Neural progenitor cell (in vitro differentiated cells): Measurements from ENCODE around the gene DLK1. TPM values are rescaled to one million over a fixed set of nuclear protein-coding genes. Genes with fewer than 3 reads are reported as not detected.

ENCODE experiments used
- DNase-seq: peaks from one replicate; pipeline ENCODE4 v3.0.0-alpha.2; 2016; ENCODE audit warnings: low spot score
- H2AFZ ChIP-seq: fragments of 200-600 bp; sonication (generic); replicated peaks from 2 replicates; pipeline ENCODE4 v1.6.1; 2016; ENCODE audit warnings: antibody characterized with exemption
- H3F3A ChIP-seq: fragments of 200-600 bp; sonication (generic); 2 replicates; pipeline ENCODE4 v1.6.1; 2016; ENCODE audit warnings: antibody characterized with exemption, low read depth
- H3K27ac ChIP-seq: fragments of 200-600 bp; sonication (generic); 2 replicates; pipeline ENCODE4 v1.5.1; 2016; ENCODE audit warnings: mild to moderate bottlenecking
- H3K27me3 ChIP-seq: fragments of 200-600 bp; sonication (generic); 2 replicates; pipeline ENCODE4 v1.6.1; 2016; ENCODE audit warnings: mild to moderate bottlenecking, moderate library complexity
- H3K36me3 ChIP-seq: fragments of 200-600 bp; sonication (generic); 2 replicates; pipeline ENCODE4 v1.5.1; 2016
- H3K4me1 ChIP-seq: fragments of 200-600 bp; sonication (generic); 2 replicates; pipeline ENCODE4 v1.6.1; 2016; ENCODE audit warnings: mixed run types
- H3K4me2 ChIP-seq: fragments of 200-600 bp; sonication (generic); 2 replicates; pipeline ENCODE4 v1.6.1; 2016
- H3K4me3 ChIP-seq: fragments of 200-600 bp; sonication (generic); 2 replicates; pipeline ENCODE4 v1.5.1; 2016
- H3K79me2 ChIP-seq: fragments of 200-600 bp; sonication (generic); 2 replicates; pipeline ENCODE4 v1.6.1; 2016; ENCODE audit warnings: low read depth
- H3K9ac ChIP-seq: fragments of 200-600 bp; sonication (generic); 2 replicates; pipeline ENCODE4 v1.6.1; 2016
- H3K9me3 ChIP-seq: fragments of 200-600 bp; sonication (generic); 2 replicates; pipeline ENCODE4 v1.5.1; 2016; ENCODE audit warnings: low read depth
- H4K20me1 ChIP-seq: fragments of 200-600 bp; sonication (generic); 2 replicates; pipeline ENCODE4 v1.6.1; 2016; ENCODE audit warnings: low read depth
- H3K27ac Mint-ChIP-seq: 3 replicates; pipeline ENCODE4 v1.8.0; 2021; ENCODE audit warnings: mixed read lengths
- H3K27me3 Mint-ChIP-seq: 2 replicates; pipeline ENCODE4 v1.8.0; 2022; ENCODE audit warnings: low read depth, mild to moderate bottlenecking, inconsistent platforms, moderate library complexity, mixed read lengths; ENCODE audit not compliant: insufficient read depth
- H3K36me3 Mint-ChIP-seq: 3 replicates; pipeline ENCODE4 v1.8.0; 2021; ENCODE audit warnings: mixed read lengths
- H3K4me1 Mint-ChIP-seq: 3 replicates; pipeline ENCODE4 v1.8.0; 2021; ENCODE audit warnings: mixed read lengths
- H3K4me3 Mint-ChIP-seq: 3 replicates; pipeline ENCODE4 v1.8.0; 2021; ENCODE audit warnings: mild to moderate bottlenecking, moderate library complexity, mixed read lengths
- H3K9me3 Mint-ChIP-seq: 3 replicates; pipeline ENCODE4 v1.8.0; 2020; ENCODE audit warnings: mixed read lengths
- CTCF ChIP-seq: fragments of 200-600 bp; sonication (generic); IDR thresholded peaks from 2 replicates; pipeline ENCODE4 v1.5.1; 2017; ENCODE audit warnings: antibody characterized with exemption, mild to moderate bottlenecking
- EZH2 ChIP-seq: fragments of 200-600 bp; sonication (generic); IDR thresholded peaks from 2 replicates; pipeline ENCODE4 v1.6.1; 2017; ENCODE audit warnings: antibody characterized with exemption, mild to moderate bottlenecking, moderate library complexity
- EZH2phosphoT487 ChIP-seq: fragments of 200-600 bp; sonication (generic); IDR thresholded peaks from 2 replicates; pipeline ENCODE4 v1.6.1; 2017; ENCODE audit warnings: antibody characterized with exemption
- total RNA-seq: library from RNA; depleted of rRNA; stranded (reverse); fragments of >200 nt; gene quantifications from 2 replicates; pipeline ENCODE4 v1.2.3, GENCODE V29; 2015; ENCODE audit warnings: low replicate concordance

The DLK1 gene
- total RNA-seq, 1 donor from 2014 or later: 312 TPM

GRCh38 chr14:100738704-100739131 is 12.0 kb downstream of the DLK1 start:
- H3K36me3 ChIP-seq: no peaks in the 10 kb centered on the region
- peaks cover 3% of the 10 kb centered on the region for H4K20me1 ChIP-seq
- H3K4me1 ChIP-seq: no peaks in the 10 kb centered on the region
- peak overlapping the region; percentile 62 for H3K27ac Mint-ChIP-seq
- no peak overlapping the region for H2AFZ ChIP-seq
- H3K27ac ChIP-seq: no peak overlapping the region
- H3K27me3 ChIP-seq: no peaks in the 10 kb centered on the region
- H3K9ac ChIP-seq: no peak overlapping the region
- no peak overlapping the region for H3K4me2 ChIP-seq
- peaks cover 25% of the 10 kb centered on the region for H3F3A ChIP-seq
- no peak overlapping the region for H3K4me3 ChIP-seq
- peaks cover 4% of the 10 kb centered on the region for H3K36me3 Mint-ChIP-seq
- peaks cover 3% of the 10 kb centered on the region for H3K27me3 Mint-ChIP-seq
- peaks cover 10% of the 10 kb centered on the region for H3K4me1 Mint-ChIP-seq
- no peaks in the 10 kb centered on the region for H3K79me2 ChIP-seq
- H3K4me3 Mint-ChIP-seq: no peak overlapping the region
- TF ChIP-seq EZH2phosphoT487: no peak
- TF ChIP-seq CTCF: no peak
- no peak for TF ChIP-seq EZH2
- no peaks in the 10 kb centered on the region for H3K9me3 ChIP-seq
- no peaks in the 10 kb centered on the region for H3K9me3 Mint-ChIP-seq
- DNase-seq: no peak

- H4K20me1 ChIP-seq: peaks cover 3% of the 10 kb centered on the region
- Mint-ChIP-seq H3K4me1 (peaks cover 10% of the 10 kb centered on the region), H3K36me3 (peaks cover 4% of the 10 kb centered on the region), H3K9me3 (no peaks in the 10 kb centered on the region), H3K27ac (peak overlapping the region; percentile 62), H3K4me3 (no peak overlapping the region), H3K27me3 (peaks cover 4% of the 10 kb centered on the region)
- no peak overlapping the region for H3K27ac ChIP-seq
- no peak for DNase-seq
- H3K36me3 ChIP-seq: no peaks in the 10 kb centered on the region
- no peak overlapping the region for H3K4me3 ChIP-seq
- no peak overlapping the region for H3K9ac ChIP-seq
- H3F3A ChIP-seq: peaks cover 21% of the 10 kb centered on the region
- no peaks in the 10 kb centered on the region for H3K79me2 ChIP-seq
- TF ChIP-seq EZH2phosphoT487 (no peak), CTCF (no peak), EZH2 (no peak)
- no peaks in the 10 kb centered on the region for H3K4me1 ChIP-seq
- no peak overlapping the region for H3K4me2 ChIP-seq
- no peak overlapping the region for H2AFZ ChIP-seq
- H3K27me3 ChIP-seq: no peaks in the 10 kb centered on the region
- H3K9me3 ChIP-seq: no peaks in the 10 kb centered on the region
These were observed 12.6 kb downstream of the DLK1 start for GRCh38 chr14:100739306-100739705.

- no peak for DNase-seq
- H3K27me3 Mint-ChIP-seq: peaks cover 4% of the 10 kb centered on the region
These were observed 13.6 kb downstream of the DLK1 start for GRCh38 chr14:100740196-100740825.

More at GRCh38 chr14:100740196-100740825, 13.6 kb downstream of the DLK1 start:
- Histone ChIP-seq H3K4me1 (no peaks in the 10 kb centered on the region), H3K4me2 (no peak overlapping the region), H3K4me3 (no peak overlapping the region), H3K9ac (no peak overlapping the region), H3K9me3 (no peaks in the 10 kb centered on the region), H3K27me3 (no peaks in the 10 kb centered on the region), H3K79me2 (no peaks in the 10 kb centered on the region), H3F3A (peaks cover 11% of the 10 kb centered on the region), H4K20me1 (peaks cover under 1% of the 10 kb centered on the region), H3K27ac (no peak overlapping the region), H2AFZ (no peak overlapping the region), H3K36me3 (no peaks in the 10 kb centered on the region)
- H3K36me3 Mint-ChIP-seq: peaks cover 4% of the 10 kb centered on the region
- no peak overlapping the region for H3K27ac Mint-ChIP-seq
- peaks cover 6% of the 10 kb centered on the region for H3K4me1 Mint-ChIP-seq
- H3K4me3 Mint-ChIP-seq: no peak overlapping the region
- no peaks in the 10 kb centered on the region for H3K9me3 Mint-ChIP-seq
- TF ChIP-seq EZH2: no peak
- TF ChIP-seq EZH2phosphoT487: no peak
- TF ChIP-seq CTCF: no peak
